ENCODE measurements around the gene BRCA1.

Gene BRCA1

GRCh38 chr17:43024407-43025289 lies 100.5 kb downstream of the BRCA1 start, which contains the start of gene RND2:
Gene RND2 (plus strand): TSS chr17:43025231. CDS start chr17:43025348, 117 bp downstream.
- DNase-seq, result peak; percentile 93

- DNase-seq, result peak; percentile 80
Measured at GRCh38 chr17:43021741-43022512, 103.2 kb downstream of the BRCA1 start, which contains the start of gene VAT1. Gene VAT1 (minus strand): TSS chr17:43022385. CDS start chr17:43022322, 63 bp downstream.

- DNase-seq, result peak; percentile 55
Measured at GRCh38 chr17:43020789-43021740, 104.1 kb downstream of the BRCA1 start.

- no peak for DNase-seq
Measured at GRCh38 chr17:43020030-43020621, 105.0 kb downstream of the BRCA1 start.

- no peak for DNase-seq
Measured at GRCh38 chr17:43019418-43019817, 105.7 kb downstream of the BRCA1 start.

- no peak for DNase-seq
Measured at GRCh38 chr17:43018932-43019331, 106.2 kb downstream of the BRCA1 start.

GRCh38 chr17:43018008-43018853 lies 106.9 kb downstream of the BRCA1 start:
- DNase-seq, result peak; percentile 23

- no peak for DNase-seq
Measured at GRCh38 chr17:43016216-43016615, 108.9 kb downstream of the BRCA1 start.

- DNase-seq, result no peak
Measured at GRCh38 chr17:43015579-43015978, 109.6 kb downstream of the BRCA1 start.

- DNase-seq, result no peak
Measured at GRCh38 chr17:43014649-43015542, 110.3 kb downstream of the BRCA1 start.

GRCh38 chr17:43014020-43014648 lies 111.0 kb downstream of the BRCA1 start:
- no peak for DNase-seq

GRCh38 chr17:43013296-43013695 lies 111.9 kb downstream of the BRCA1 start:
- no peak for DNase-seq

- DNase-seq, result no peak
Measured at GRCh38 chr17:43011728-43012472, 113.3 kb downstream of the BRCA1 start.

- no peak for DNase-seq
Measured at GRCh38 chr17:43010667-43011308, 114.4 kb downstream of the BRCA1 start.

- peak; percentile 59 for DNase-seq
Measured at GRCh38 chr17:43006639-43007551, 118.3 kb downstream of the BRCA1 start, which contains the start of gene IFI35. Gene IFI35 (plus strand): TSS chr17:43006784. CDS start chr17:43006948, 164 bp downstream.

GRCh38 chr17:43003542-43004172 lies 121.5 kb downstream of the BRCA1 start:
- DNase-seq, result no peak
